ENCODE results near the gene EIF4G3.

Gene EIF4G3

GRCh38 chr1:20964540-20965484 lies 211.9 kb downstream of the EIF4G3 start:
- no peaks in the 10 kb centered on the region for H3K27me3 ChIP-seq (ENCODE audit: control insufficient read depth, low read length)
- H3K27ac ChIP-seq (ENCODE audit: low read depth, low read length) = peak overlapping the region; percentile 82
- H3K4me3 ChIP-seq (ENCODE audit: low read length) = peak overlapping the region; percentile 62
- TF ChIP-seq CTCF (IDR thresholded peaks at IDR 0.05; ENCODE audit: low read depth, low read length, poor library complexity, severe bottlenecking) (no peak), EZH2phosphoT487 (IDR thresholded peaks at IDR 0.05; ENCODE audit: borderline replicate concordance, low read length) (no peak)
- H3K9me2 ChIP-seq (replicated peaks; ENCODE audit: control insufficient read depth, low read length) = no peaks in the 10 kb centered on the region
- no peaks in the 10 kb centered on the region for H4K20me1 ChIP-seq (ENCODE audit: control insufficient read depth, insufficient read depth, low read depth, low read length)
- peaks cover 6% of the 10 kb centered on the region for H3K79me2 ChIP-seq (ENCODE audit: control insufficient read depth, low read length)
- peak overlapping the region; percentile 82 for H3K4me2 ChIP-seq (ENCODE audit: low read length)
- no peaks in the 10 kb centered on the region for H3K9me3 ChIP-seq (ENCODE audit: control insufficient read depth, insufficient read depth, low read length)
- H3K4me1 ChIP-seq (ENCODE audit: control insufficient read depth, low read length) = peaks cover 38% of the 10 kb centered on the region
- peaks cover 28% of the 10 kb centered on the region for H3K36me3 ChIP-seq (ENCODE audit: control insufficient read depth, low read length)
- peaks cover 26% of the 10 kb centered on the region for H3F3A ChIP-seq (ENCODE audit: control insufficient read depth, insufficient read depth)

- Histone ChIP-seq H4K20me1 (ENCODE audit: control insufficient read depth, insufficient read depth, low read depth, low read length) (no peaks in the 10 kb centered on the region), H3K9me2 (replicated peaks; ENCODE audit: control insufficient read depth, low read length) (no peaks in the 10 kb centered on the region), H3K27me3 (ENCODE audit: control insufficient read depth, low read length) (no peaks in the 10 kb centered on the region), H3K79me2 (ENCODE audit: control insufficient read depth, low read length) (peaks cover 6% of the 10 kb centered on the region), H3K9me3 (ENCODE audit: control insufficient read depth, insufficient read depth, low read length) (no peaks in the 10 kb centered on the region), H3F3A (ENCODE audit: control insufficient read depth, insufficient read depth) (peaks cover 24% of the 10 kb centered on the region), H3K27ac (ENCODE audit: low read depth, low read length) (no peak overlapping the region), H3K4me3 (ENCODE audit: low read length) (no peak overlapping the region), H3K4me2 (ENCODE audit: low read length) (no peak overlapping the region), H3K36me3 (ENCODE audit: control insufficient read depth, low read length) (peaks cover 20% of the 10 kb centered on the region), H3K4me1 (ENCODE audit: control insufficient read depth, low read length) (peaks cover 38% of the 10 kb centered on the region)
- TF ChIP-seq EZH2phosphoT487 (IDR thresholded peaks at IDR 0.05; ENCODE audit: borderline replicate concordance, low read length) (no peak), CTCF (IDR thresholded peaks at IDR 0.05; ENCODE audit: low read depth, low read length, poor library complexity, severe bottlenecking) (no peak)
Observed at GRCh38 chr1:20962576-20963258, 214.0 kb downstream of the EIF4G3 start.

GRCh38 chr1:20958430-20958829 lies 218.3 kb downstream of the EIF4G3 start:
- H3K4me3 ChIP-seq (ENCODE audit: low read length) = no peak overlapping the region
- H3K9me3 ChIP-seq (ENCODE audit: control insufficient read depth, insufficient read depth, low read length) = no peaks in the 10 kb centered on the region
- TF ChIP-seq CTCF (IDR thresholded peaks at IDR 0.05; ENCODE audit: low read depth, low read length, poor library complexity, severe bottlenecking) (no peak), EZH2phosphoT487 (IDR thresholded peaks at IDR 0.05; ENCODE audit: borderline replicate concordance, low read length) (no peak)
- H3K27ac ChIP-seq (ENCODE audit: low read depth, low read length) = no peak overlapping the region
- no peaks in the 10 kb centered on the region for H4K20me1 ChIP-seq (ENCODE audit: control insufficient read depth, insufficient read depth, low read depth, low read length)
- H3K4me1 ChIP-seq (ENCODE audit: control insufficient read depth, low read length) = no peaks in the 10 kb centered on the region
- no peaks in the 10 kb centered on the region for H3K79me2 ChIP-seq (ENCODE audit: control insufficient read depth, low read length)
- H3K27me3 ChIP-seq (ENCODE audit: control insufficient read depth, low read length) = no peaks in the 10 kb centered on the region
- H3F3A ChIP-seq (ENCODE audit: control insufficient read depth, insufficient read depth) = no peaks in the 10 kb centered on the region
- H3K4me2 ChIP-seq (ENCODE audit: low read length) = no peak overlapping the region
- H3K36me3 ChIP-seq (ENCODE audit: control insufficient read depth, low read length) = peaks cover 8% of the 10 kb centered on the region
- no peaks in the 10 kb centered on the region for H3K9me2 ChIP-seq (replicated peaks; ENCODE audit: control insufficient read depth, low read length)
